ENCODE measurements around the gene GRID1.

DNA sequence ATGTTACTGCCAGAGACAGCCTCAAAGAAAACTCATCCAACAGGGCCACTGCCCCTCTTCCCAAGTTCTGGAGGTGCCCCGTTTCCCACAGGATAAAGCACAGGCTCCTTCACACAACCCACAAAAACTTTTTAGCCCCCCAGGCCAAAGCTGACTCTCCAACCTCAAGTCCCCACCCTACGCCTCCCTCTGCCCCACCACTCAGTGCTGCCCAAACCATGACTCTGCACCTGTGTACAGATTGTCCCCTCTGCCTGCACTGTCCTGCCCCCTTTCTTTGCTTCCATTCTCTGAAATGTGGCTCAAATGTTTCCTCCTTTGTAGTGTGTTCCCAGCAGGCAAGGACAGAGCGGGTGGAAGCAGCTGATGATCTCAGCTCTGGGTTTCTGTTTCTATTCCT, 284.0 kb downstream of the GRID1 start:
- no peak for TF ChIP-seq POLR2A (IDR thresholded peaks at IDR 0.05)
- TF ChIP-seq, protein P1, sequence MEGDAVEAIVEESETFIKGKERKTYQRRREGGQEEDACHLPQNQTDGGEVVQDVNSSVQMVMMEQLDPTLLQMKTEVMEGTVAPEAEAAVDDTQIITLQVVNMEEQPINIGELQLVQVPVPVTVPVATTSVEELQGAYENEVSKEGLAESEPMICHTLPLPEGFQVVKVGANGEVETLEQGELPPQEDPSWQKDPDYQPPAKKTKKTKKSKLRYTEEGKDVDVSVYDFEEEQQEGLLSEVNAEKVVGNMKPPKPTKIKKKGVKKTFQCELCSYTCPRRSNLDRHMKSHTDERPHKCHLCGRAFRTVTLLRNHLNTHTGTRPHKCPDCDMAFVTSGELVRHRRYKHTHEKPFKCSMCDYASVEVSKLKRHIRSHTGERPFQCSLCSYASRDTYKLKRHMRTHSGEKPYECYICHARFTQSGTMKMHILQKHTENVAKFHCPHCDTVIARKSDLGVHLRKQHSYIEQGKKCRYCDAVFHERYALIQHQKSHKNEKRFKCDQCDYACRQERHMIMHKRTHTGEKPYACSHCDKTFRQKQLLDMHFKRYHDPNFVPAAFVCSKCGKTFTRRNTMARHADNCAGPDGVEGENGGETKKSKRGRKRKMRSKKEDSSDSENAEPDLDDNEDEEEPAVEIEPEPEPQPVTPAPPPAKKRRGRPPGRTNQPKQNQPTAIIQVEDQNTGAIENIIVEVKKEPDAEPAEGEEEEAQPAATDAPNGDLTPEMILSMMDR (IDR thresholded peaks at IDR 0.05) = no peak
